HG03039 (cell line): ENCODE measurements around the gene ADCY9.

Experiments used
- ATAC-seq: cut with Tn5 transposase; IDR thresholded peaks from one replicate; pipeline ENCODE4 v1.9.1; 2021; ENCODE audit warnings: mild to moderate bottlenecking, moderate library complexity; ENCODE audit not compliant: unreplicated experiment

The ADCY9 gene

GRCh38 chr16:4006397-4006999 is 109.7 kb downstream of the ADCY9 start:
- ATAC-seq: no peak

- no peak for ATAC-seq
Measured at GRCh38 chr16:4005731-4006130, 110.5 kb downstream of the ADCY9 start.

GRCh38 chr16:4005281-4005680 is 111.0 kb downstream of the ADCY9 start:
- ATAC-seq: no peak

GRCh38 chr16:4004206-4004605 is 112.0 kb downstream of the ADCY9 start:
- no peak for ATAC-seq

- ATAC-seq: no peak
Measured at GRCh38 chr16:4003576-4003975, 112.7 kb downstream of the ADCY9 start.

GRCh38 chr16:4003166-4003565 is 113.1 kb downstream of the ADCY9 start:
- ATAC-seq: no peak

- ATAC-seq: no peak
Measured at GRCh38 chr16:4002121-4002520, 114.1 kb downstream of the ADCY9 start.

- no peak for ATAC-seq
Measured at GRCh38 chr16:3999479-4000325, 116.5 kb downstream of the ADCY9 start.

GRCh38 chr16:3998793-3999478 is 117.3 kb downstream of the ADCY9 start:
- no peak for ATAC-seq

GRCh38 chr16:3997231-3997841 is 118.9 kb downstream of the ADCY9 start:
- ATAC-seq: no peak

- ATAC-seq: no peak
Measured at GRCh38 chr16:3995001-3995400, 121.2 kb downstream of the ADCY9 start.

GRCh38 chr16:3993052-3993785 is 123.0 kb downstream of the ADCY9 start:
- no peak for ATAC-seq

GRCh38 chr16:3992297-3993051 is 123.8 kb downstream of the ADCY9 start:
- ATAC-seq: no peak

GRCh38 chr16:3988824-3989223 is 127.4 kb downstream of the ADCY9 start:
- no peak for ATAC-seq

GRCh38 chr16:3988011-3988410 is 128.2 kb downstream of the ADCY9 start:
- no peak for ATAC-seq

- ATAC-seq: no peak
Measured at GRCh38 chr16:3987231-3987630, 129.0 kb downstream of the ADCY9 start.

- no peak for ATAC-seq
Measured at GRCh38 chr16:3986235-3986544, 130.1 kb downstream of the ADCY9 start.

- ATAC-seq: no peak
Measured at GRCh38 chr16:3984111-3985060, 131.9 kb downstream of the ADCY9 start.

- no peak for ATAC-seq
Measured at GRCh38 chr16:3983081-3983520, 133.1 kb downstream of the ADCY9 start.
